T-helper 2 cell (primary cell): ENCODE measurements around the gene COQ10B.
A peak's percentile ranks its signal among the peaks of the same experiment; 100 is the strongest.

ENCODE experiments used
- DNase-seq, 5 experiments: peaks; one replicate each; pipeline versions ENCODE4 v3.0.0 to v3.0.0-alpha.2; 2012 to 2022

Gene COQ10B

GRCh38 chr2:197502685-197503084, 49.3 kb downstream of the COQ10B start:
- DNase-seq = no peak

DNA sequence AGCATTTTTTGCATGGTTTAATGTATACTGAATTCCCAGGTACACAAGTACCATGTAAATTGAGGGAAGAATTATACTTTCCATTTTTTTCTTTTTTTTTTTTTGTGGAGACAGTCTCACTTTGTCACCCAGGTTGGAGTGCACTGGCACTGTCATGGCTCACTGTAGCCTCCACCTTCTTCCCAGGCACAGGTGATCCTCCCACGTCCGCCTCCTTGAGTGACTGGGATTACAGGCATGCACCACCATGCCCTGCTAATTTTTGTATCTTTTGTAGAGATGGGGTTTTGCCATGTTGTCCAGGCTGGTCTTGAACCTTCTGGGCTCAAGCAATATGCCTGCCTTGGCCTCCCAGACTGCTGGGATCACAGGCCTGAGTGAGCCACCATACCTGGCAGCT, 50.6 kb downstream of the COQ10B start:
- DNase-seq = no peak

GRCh38 chr2:197504512-197504911, 51.2 kb downstream of the COQ10B start:
- no peak for DNase-seq

GRCh38 chr2:197506658-197507057, 53.3 kb downstream of the COQ10B start:
- no peak for DNase-seq

DNA sequence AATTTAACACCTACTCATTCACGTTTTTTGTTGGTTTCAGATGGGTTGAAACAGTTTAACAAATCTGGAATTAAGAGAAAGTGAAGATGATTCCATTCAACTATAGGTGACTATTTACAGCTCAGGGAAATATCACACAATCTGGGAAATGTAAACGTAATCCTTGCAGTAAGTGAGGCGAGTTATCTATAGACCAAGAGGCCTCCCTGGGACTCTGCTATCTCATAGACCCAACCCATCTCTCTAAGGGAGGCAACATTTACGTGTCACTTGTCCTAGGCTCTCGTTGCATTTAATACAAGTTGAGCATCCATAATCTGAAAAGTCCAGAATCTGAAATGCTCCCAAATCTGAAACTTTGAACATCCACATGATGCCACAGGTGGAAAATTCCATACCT, 60.6 kb downstream of the COQ10B start:
- no peak for DNase-seq

DNA sequence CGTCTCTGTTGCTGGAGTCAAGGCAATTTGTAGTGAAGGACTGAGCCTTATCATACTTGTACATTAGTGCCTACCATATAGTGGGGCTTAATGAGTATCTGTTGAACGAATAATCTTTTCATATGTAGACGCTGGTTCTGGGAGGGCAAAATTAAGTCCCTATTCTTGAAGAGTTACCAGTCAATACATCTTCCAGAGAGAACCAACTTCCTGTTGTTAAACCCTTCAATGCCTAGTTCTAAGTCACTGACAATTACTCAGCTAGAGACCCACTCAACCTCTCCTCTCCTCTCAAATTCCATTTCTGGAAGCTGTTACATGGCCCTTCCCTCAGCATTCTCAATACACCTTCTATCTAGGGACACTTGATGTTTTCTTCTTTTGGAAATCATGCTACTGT, 61.4 kb downstream of the COQ10B start:
- DNase-seq = peak in 1 of 5 experiments; percentile 54

DNA sequence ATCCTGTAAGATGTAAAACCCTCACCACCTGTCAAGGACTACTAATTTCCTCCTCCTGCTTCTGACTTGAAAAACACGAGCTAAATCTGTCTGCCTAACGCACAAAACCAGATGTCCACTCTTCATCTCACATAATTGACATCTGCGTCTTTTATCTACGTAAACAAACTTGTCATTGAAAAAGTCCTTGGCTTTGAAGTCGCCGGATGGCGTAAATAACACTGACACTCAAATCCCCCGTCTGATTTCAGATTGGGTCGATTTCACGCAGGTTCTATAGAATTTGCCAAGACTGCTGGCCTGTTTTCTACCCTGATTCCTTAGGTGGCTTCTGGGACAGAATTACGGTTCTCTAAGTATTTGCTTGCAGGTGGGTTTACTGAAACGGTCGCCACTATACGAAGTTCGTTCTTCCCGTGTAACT, 62.0 kb downstream of the COQ10B start:
- no peak for DNase-seq

GRCh38 chr2:197515739-197516392, 62.5 kb downstream of the COQ10B start, which contains the start of gene MOB4:
MOB4 (plus strand) TSS chr2:197516066; CDS start chr2:197516087, 21 bp downstream.
- peak; percentile 84 to 97 (median 91) for DNase-seq

- peak in 3 of 5 experiments; percentile 3 to 27 (median 23) for DNase-seq
Observed at GRCh38 chr2:197516393-197516761, 63.0 kb downstream of the COQ10B start.

DNA sequence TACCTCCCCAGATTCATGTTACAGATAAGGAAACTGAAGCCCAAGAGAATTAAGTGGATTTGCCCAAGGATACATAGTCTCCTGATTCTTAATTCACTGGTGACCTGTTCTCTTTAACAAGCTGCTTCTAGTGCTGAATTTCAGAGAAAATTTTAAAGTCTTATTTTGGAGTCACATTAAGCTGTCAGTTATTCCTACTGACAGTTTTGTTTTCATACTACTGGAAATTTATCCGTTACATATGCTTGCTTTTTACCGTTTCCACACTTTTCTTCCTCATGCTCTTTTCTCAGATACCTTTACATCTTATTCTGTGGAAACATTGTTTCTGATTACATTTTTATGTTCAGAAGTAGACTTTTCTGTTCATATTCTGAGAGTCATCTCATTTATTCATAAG, 63.8 kb downstream of the COQ10B start:
- DNase-seq = no peak
